Kidney capillary endothelial cell (primary cell): ENCODE data around the gene CYRIA.

ENCODE experiments used
- DNase-seq: peaks from one replicate; pipeline ENCODE4 v3.0.0-alpha.2; 2018; ENCODE audit warnings: low spot score

Gene CYRIA

GRCh38 chr2:16650287-16651249 is 15.1 kb downstream of the CYRIA start:
- peak; percentile 55 for DNase-seq

- no peak for DNase-seq
These were observed 16.0 kb downstream of the CYRIA start for GRCh38 chr2:16649353-16650286.

- DNase-seq: no peak
These were observed 17.5 kb downstream of the CYRIA start for GRCh38 chr2:16647992-16648617.

GRCh38 chr2:16645775-16646559 is 19.7 kb downstream of the CYRIA start:
- no peak for DNase-seq

DNA sequence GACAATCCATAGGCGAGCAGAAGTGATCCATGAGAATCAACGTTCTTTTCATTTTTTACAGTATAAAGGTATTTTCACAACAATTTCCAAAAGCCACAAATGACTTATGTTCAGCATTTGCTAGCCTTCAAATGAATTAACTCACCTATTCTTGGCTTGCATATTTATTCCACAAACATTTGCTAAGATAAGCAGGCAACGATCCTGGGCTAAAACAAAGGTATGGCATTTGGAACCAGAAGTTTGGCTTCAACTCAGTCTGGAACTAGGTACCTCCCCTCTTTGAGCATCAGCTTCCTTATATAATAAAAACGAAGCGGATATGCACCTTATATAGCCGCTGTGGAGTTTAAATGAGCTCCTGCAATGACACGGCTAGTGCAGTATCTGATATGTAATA is 20.5 kb downstream of the CYRIA start:
- DNase-seq: no peak

- DNase-seq: no peak
These were observed 21.3 kb downstream of the CYRIA start for GRCh38 chr2:16644221-16644925.

- peak; percentile 71 for DNase-seq
These were observed 22.5 kb downstream of the CYRIA start for GRCh38 chr2:16643099-16643498.

DNA sequence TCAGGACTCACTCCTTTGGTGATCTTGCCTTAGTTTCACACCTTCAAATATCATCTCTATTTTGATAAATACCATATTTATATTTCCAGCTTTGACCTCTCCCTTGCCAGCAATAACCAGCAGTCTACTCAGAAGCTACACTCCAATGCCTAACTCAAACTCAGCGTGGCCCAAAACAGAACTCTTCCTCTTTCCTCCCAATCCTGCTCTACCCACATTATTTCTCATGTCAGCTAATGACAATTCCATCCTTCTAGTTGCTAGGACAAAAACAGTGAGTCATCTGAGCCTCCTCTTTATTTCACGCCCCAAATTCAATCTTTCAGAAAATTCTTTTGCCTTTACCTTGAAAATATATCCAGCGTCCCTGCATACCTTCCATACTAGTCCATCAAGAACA is 23.5 kb downstream of the CYRIA start:
- no peak for DNase-seq

- DNase-seq: no peak
These were observed 24.1 kb downstream of the CYRIA start for GRCh38 chr2:16641509-16641908.

- no peak for DNase-seq
These were observed 24.8 kb downstream of the CYRIA start for GRCh38 chr2:16640867-16641266.

- no peak for DNase-seq
These were observed 25.5 kb downstream of the CYRIA start for GRCh38 chr2:16640001-16640700.

DNA sequence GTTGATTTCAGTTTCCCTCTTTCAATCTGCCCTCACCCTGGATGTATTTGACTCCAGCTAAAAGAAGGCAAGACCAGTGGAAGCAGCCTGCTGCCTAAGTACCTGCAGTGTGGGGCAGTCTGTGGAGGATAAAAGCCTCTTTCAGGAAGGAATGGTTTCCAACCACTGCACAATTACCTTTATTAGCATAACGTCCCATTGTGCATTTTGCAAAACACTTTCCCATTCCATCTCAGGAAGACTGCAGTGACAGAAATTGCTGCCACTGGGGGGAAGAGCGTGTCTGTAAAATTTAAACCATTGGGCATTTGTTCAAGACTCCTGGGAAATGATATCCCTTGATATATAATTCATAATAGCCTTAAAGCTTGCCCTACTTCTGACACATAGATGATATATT is 26.2 kb downstream of the CYRIA start:
- no peak for DNase-seq

GRCh38 chr2:16638946-16639345 is 26.7 kb downstream of the CYRIA start:
- no peak for DNase-seq

DNA sequence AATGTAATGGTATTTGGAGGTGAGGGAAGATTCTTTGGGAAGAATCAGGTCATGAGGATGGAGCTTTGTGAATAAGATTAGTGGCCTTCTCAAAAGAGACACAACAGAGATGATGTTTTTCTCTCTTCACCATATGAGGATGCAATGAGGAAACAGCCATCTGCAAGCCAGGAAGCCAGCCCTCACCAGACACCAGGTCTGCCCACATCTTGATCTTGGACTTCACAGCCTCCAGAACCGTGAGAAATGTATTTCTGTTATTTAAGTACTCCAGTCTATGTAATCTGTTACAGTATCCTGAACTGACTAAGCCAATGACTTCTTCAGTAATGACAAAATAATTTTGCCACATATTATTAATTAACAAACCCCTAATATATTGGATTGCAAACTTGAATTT is 28.3 kb downstream of the CYRIA start:
- DNase-seq: no peak

GRCh38 chr2:16635791-16636699 is 29.6 kb downstream of the CYRIA start:
- no peak for DNase-seq

GRCh38 chr2:16633621-16634430 is 31.8 kb downstream of the CYRIA start:
- DNase-seq: no peak

GRCh38 chr2:16632598-16632997 is 33.0 kb downstream of the CYRIA start:
- DNase-seq: no peak

DNA sequence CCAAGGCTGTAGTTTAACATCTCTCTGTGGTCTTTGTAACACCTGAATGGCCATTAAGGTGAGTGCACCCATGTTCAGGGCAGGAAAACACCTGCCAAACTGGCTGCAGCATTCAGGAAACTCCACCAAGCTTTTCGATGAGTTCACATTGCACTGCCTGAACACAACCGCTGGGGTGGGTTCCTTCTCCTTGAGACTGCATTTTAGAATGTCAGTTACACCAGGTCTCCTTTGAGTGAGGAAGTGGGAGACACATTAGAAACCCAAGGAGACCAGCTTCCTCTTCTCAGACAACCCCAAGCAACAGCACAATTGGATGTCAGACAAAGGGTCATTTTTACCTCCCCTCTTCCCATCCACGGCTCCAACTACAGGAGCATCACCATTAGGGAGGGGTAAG is 35.2 kb downstream of the CYRIA start:
- DNase-seq: no peak
